Measurements from ENCODE around the gene PSMG4. TPM values are rescaled to one million over a fixed set of nuclear protein-coding genes. Genes with fewer than 3 reads are reported as not detected.

The PSMG4 gene
- total and polyA plus RNA-seq, 2 of the 8 experiments (the other 6 are each of a cell fraction or from before 2014, with no cell fraction given) = 40.6 to 113 TPM

DNA sequence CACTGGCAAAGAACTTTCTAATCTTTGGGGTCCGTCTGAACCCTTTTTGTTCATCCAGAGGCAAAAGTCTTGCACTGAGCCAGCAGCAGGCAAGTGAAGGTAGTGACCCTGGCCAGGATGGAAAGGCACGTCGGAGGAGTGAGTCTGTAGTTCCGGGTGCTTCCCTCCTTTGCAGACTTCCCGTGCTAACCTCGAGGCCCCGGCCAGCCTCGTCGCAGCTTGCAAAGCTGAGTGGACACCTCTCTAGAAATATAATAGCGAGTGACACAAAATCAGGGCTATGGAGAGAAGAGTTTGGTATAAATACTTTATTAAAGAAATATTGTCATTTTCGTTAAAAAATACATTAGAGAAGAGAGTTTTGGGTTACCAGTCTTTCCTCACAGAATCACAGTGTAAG lies 9.9 kb downstream of the PSMG4 start (continued):
- TF ChIP-seq, protein P1, sequence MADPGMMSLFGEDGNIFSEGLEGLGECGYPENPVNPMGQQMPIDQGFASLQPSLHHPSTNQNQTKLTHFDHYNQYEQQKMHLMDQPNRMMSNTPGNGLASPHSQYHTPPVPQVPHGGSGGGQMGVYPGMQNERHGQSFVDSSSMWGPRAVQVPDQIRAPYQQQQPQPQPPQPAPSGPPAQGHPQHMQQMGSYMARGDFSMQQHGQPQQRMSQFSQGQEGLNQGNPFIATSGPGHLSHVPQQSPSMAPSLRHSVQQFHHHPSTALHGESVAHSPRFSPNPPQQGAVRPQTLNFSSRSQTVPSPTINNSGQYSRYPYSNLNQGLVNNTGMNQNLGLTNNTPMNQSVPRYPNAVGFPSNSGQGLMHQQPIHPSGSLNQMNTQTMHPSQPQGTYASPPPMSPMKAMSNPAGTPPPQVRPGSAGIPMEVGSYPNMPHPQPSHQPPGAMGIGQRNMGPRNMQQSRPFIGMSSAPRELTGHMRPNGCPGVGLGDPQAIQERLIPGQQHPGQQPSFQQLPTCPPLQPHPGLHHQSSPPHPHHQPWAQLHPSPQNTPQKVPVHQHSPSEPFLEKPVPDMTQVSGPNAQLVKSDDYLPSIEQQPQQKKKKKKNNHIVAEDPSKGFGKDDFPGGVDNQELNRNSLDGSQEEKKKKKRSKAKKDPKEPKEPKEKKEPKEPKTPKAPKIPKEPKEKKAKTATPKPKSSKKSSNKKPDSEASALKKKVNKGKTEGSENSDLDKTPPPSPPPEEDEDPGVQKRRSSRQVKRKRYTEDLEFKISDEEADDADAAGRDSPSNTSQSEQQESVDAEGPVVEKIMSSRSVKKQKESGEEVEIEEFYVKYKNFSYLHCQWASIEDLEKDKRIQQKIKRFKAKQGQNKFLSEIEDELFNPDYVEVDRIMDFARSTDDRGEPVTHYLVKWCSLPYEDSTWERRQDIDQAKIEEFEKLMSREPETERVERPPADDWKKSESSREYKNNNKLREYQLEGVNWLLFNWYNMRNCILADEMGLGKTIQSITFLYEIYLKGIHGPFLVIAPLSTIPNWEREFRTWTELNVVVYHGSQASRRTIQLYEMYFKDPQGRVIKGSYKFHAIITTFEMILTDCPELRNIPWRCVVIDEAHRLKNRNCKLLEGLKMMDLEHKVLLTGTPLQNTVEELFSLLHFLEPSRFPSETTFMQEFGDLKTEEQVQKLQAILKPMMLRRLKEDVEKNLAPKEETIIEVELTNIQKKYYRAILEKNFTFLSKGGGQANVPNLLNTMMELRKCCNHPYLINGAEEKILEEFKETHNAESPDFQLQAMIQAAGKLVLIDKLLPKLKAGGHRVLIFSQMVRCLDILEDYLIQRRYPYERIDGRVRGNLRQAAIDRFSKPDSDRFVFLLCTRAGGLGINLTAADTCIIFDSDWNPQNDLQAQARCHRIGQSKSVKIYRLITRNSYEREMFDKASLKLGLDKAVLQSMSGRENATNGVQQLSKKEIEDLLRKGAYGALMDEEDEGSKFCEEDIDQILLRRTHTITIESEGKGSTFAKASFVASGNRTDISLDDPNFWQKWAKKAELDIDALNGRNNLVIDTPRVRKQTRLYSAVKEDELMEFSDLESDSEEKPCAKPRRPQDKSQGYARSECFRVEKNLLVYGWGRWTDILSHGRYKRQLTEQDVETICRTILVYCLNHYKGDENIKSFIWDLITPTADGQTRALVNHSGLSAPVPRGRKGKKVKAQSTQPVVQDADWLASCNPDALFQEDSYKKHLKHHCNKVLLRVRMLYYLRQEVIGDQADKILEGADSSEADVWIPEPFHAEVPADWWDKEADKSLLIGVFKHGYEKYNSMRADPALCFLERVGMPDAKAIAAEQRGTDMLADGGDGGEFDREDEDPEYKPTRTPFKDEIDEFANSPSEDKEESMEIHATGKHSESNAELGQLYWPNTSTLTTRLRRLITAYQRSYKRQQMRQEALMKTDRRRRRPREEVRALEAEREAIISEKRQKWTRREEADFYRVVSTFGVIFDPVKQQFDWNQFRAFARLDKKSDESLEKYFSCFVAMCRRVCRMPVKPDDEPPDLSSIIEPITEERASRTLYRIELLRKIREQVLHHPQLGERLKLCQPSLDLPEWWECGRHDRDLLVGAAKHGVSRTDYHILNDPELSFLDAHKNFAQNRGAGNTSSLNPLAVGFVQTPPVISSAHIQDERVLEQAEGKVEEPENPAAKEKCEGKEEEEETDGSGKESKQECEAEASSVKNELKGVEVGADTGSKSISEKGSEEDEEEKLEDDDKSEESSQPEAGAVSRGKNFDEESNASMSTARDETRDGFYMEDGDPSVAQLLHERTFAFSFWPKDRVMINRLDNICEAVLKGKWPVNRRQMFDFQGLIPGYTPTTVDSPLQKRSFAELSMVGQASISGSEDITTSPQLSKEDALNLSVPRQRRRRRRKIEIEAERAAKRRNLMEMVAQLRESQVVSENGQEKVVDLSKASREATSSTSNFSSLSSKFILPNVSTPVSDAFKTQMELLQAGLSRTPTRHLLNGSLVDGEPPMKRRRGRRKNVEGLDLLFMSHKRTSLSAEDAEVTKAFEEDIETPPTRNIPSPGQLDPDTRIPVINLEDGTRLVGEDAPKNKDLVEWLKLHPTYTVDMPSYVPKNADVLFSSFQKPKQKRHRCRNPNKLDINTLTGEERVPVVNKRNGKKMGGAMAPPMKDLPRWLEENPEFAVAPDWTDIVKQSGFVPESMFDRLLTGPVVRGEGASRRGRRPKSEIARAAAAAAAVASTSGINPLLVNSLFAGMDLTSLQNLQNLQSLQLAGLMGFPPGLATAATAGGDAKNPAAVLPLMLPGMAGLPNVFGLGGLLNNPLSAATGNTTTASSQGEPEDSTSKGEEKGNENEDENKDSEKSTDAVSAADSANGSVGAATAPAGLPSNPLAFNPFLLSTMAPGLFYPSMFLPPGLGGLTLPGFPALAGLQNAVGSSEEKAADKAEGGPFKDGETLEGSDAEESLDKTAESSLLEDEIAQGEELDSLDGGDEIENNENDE (IDR thresholded peaks at IDR 0.05; ENCODE audit: insufficient replicate concordance, low read length) = no peak
- no peak for TF ChIP-seq SP4 (IDR thresholded peaks at IDR 0.05; ENCODE audit: low read length)
- TF ChIP-seq TBP (IDR thresholded peaks at IDR 0.05; ENCODE audit: low read depth, low read length) = no peak
- TF ChIP-seq, protein P2, sequence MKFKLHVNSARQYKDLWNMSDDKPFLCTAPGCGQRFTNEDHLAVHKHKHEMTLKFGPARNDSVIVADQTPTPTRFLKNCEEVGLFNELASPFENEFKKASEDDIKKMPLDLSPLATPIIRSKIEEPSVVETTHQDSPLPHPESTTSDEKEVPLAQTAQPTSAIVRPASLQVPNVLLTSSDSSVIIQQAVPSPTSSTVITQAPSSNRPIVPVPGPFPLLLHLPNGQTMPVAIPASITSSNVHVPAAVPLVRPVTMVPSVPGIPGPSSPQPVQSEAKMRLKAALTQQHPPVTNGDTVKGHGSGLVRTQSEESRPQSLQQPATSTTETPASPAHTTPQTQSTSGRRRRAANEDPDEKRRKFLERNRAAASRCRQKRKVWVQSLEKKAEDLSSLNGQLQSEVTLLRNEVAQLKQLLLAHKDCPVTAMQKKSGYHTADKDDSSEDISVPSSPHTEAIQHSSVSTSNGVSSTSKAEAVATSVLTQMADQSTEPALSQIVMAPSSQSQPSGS (IDR thresholded peaks at IDR 0.05; ENCODE audit: low read length) = no peak
- TF ChIP-seq KDM4A (IDR thresholded peaks at IDR 0.05; ENCODE audit: low read depth, low read length, severe bottlenecking) = no peak
- TF ChIP-seq, protein P3, sequence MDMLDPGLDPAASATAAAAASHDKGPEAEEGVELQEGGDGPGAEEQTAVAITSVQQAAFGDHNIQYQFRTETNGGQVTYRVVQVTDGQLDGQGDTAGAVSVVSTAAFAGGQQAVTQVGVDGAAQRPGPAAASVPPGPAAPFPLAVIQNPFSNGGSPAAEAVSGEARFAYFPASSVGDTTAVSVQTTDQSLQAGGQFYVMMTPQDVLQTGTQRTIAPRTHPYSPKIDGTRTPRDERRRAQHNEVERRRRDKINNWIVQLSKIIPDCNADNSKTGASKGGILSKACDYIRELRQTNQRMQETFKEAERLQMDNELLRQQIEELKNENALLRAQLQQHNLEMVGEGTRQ (IDR thresholded peaks at IDR 0.05; ENCODE audit: low read length) = no peak
- no peak for TF ChIP-seq CHD1 (IDR thresholded peaks at IDR 0.05; ENCODE audit: low read depth, low read length)
- TF ChIP-seq, protein P4, sequence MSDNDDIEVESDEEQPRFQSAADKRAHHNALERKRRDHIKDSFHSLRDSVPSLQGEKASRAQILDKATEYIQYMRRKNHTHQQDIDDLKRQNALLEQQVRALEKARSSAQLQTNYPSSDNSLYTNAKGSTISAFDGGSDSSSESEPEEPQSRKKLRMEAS (IDR thresholded peaks at IDR 0.05) = no peak
- no peak for TF ChIP-seq EGR1 (IDR thresholded peaks at IDR 0.05; ENCODE audit: borderline replicate concordance, low read depth, low read length)

All from H1 (cell line).